A549 treated with AZD2906 at 1 μM for 4 hours (cell line): ENCODE measurements around the gene CEP192. TPM values are rescaled to one million over a fixed set of nuclear protein-coding genes. Genes with fewer than 3 reads are reported as not detected.

Experiments used
- total RNA-seq: library from RNA; stranded (reverse); fragments of 200-300 nt; extraction: Qiagen RNA extraction; gene quantifications from 5 replicates; pipeline ENCODE4 v1.2.3, GENCODE V29; 2022

Gene CEP192
- 6.8 to 9.2 TPM (median 7.7 TPM) in 5 replicates for total RNA-seq

GRCh38 chr18:12990967-12991820, at the start of gene CEP192:
Gene CEP192, plus strand, starts transcription at chr18:12991362. Its CDS starts 8,063 bp downstream, at chr18:12999425.

GRCh38 chr18:12947285-12948049, 43.7 kb upstream of the CEP192 start, which contains the start of gene SEH1L:
Gene SEH1L, plus strand, starts transcription at chr18:12948011. Its CDS starts 111 bp downstream, at chr18:12948122.

Other genes with a start within 250 kb of the CEP192 start
- gene PTPN2, start 107.1 kb upstream of the CEP192 start, total RNA-seq, result 17.5 to 18.8 TPM (median 18.0 TPM) in 5 replicates
- gene SEH1L, start 43.4 kb upstream of the CEP192 start, total RNA-seq, result 24.1 to 28.7 TPM (median 26.5 TPM) in 5 replicates
- 1.1 to 3.3 TPM (median 2.4 TPM) in 5 replicates for gene LDLRAD4, start 227.4 kb downstream of the CEP192 start, total RNA-seq